Measurements from ENCODE around the gene TMEM132E.

The TMEM132E gene

DNA sequence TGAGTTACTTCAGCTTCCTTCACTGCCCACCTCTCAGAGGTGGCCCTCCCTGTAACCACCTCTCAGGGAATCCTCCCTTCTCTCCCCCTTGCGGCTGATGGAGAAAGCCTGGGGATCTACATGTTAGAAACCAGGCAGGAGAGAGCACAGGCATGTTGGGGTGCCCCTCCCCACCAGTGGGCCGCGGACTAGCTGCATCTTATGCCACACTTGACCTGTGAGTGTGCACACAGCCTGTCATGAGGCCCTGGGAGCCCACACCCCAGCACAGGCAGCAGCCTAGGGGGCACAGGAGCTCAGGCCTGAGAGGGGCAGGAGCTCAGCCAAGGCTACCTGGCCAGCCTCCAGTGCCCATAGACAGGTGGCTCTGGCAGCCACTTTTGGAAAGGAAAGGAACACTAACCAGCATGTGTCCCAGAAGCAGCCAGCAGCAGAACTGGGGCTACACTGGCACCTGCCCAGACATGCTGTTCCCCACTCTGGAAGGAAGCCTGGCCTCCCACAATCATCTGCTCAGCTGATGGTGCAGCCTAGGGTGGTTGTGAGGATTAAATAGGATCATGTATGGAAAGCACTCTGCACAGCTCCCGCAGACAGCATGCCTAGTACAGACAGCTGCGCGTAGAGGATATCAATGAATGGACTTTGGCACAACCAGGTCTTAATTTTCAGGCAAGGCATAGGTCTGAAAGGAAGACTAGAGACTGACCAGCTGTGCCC is 60.5 kb downstream of the TMEM132E start:
- no peak for TF ChIP-seq CTCF (IDR thresholded peaks at IDR 0.05; ENCODE audit: low read depth, low read length, missing control alignments)
- in situ Hi-C loops (cut with HindIII; ENCODE audit: low sequenced_read_pairs): loop anchor here (5.0 to 25.0 kb wide), 4 partner anchors 97 to 487 kb away; no protein-coding TSS in a partner anchor

GRCh38 chr17:34641368-34641767 is 62.0 kb downstream of the TMEM132E start:
- H3K4me3 ChIP-seq (ENCODE audit: low read depth, low read length): no peak overlapping the region
- in situ Hi-C loops (cut with HindIII; ENCODE audit: low sequenced_read_pairs): loop anchor here (5.0 to 25.0 kb wide), 2 partner anchors 96 to 486 kb away; no protein-coding TSS in a partner anchor
- no peak for DNase-seq (ENCODE audit: low read depth)
- TF ChIP-seq CTCF (IDR thresholded peaks at IDR 0.05; ENCODE audit: low read depth, low read length, missing control alignments): no peak

More for the DNA sequence above, 60.5 kb downstream of the TMEM132E start:
- H3K4me3 ChIP-seq (ENCODE audit: low read depth, low read length): no peak overlapping the region
- DNase-seq (ENCODE audit: low read depth): no peak

- TF ChIP-seq CTCF (IDR thresholded peaks at IDR 0.05; ENCODE audit: low read depth, low read length, missing control alignments): no peak
- in situ Hi-C loops (cut with HindIII; ENCODE audit: low sequenced_read_pairs): loop anchor here (5.0 to 25.0 kb wide), 2 partner anchors 92 to 482 kb away; no protein-coding TSS in a partner anchor
- no peak overlapping the region for H3K4me3 ChIP-seq (ENCODE audit: low read depth, low read length)
- DNase-seq (ENCODE audit: low read depth): no peak
These were observed 65.7 kb downstream of the TMEM132E start for GRCh38 chr17:34644941-34645550.

GRCh38 chr17:34645594-34645993 is 66.2 kb downstream of the TMEM132E start:
- in situ Hi-C loops (cut with HindIII; ENCODE audit: low sequenced_read_pairs): loop anchor here (25.0 kb wide), 1 partner anchor 92 kb away; no protein-coding TSS in a partner anchor
- no peak overlapping the region for H3K4me3 ChIP-seq (ENCODE audit: low read depth, low read length)
- no peak for DNase-seq (ENCODE audit: low read depth)
- no peak for TF ChIP-seq CTCF (IDR thresholded peaks at IDR 0.05; ENCODE audit: low read depth, low read length, missing control alignments)

DNA sequence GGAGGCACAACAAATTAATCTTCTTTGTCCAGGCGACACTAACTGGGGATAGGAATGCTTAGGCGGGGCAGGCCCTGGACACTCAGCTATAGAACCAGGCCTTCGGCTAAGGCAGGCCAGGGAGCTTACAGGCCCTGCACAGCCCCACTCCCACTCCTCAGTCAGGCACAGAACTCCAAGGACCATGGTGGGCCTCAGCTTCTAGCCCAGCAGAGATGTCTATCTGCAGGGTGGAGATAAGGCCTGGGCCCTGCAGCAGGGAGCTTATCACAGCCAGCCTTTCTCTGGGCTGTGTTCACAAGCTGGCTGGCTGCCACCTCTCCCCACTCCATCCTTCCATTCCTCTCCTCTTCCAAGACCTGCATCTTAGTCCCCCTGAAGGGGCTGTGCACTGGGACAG is 68.1 kb downstream of the TMEM132E start:
- in situ Hi-C loops (cut with HindIII; ENCODE audit: low sequenced_read_pairs): loop anchor here (25.0 kb wide), 1 partner anchor 90 kb away; no protein-coding TSS in a partner anchor
- no peak for TF ChIP-seq CTCF (IDR thresholded peaks at IDR 0.05; ENCODE audit: low read depth, low read length, missing control alignments)
- H3K4me3 ChIP-seq (ENCODE audit: low read depth, low read length): no peak overlapping the region
- DNase-seq (ENCODE audit: low read depth): no peak

DNA sequence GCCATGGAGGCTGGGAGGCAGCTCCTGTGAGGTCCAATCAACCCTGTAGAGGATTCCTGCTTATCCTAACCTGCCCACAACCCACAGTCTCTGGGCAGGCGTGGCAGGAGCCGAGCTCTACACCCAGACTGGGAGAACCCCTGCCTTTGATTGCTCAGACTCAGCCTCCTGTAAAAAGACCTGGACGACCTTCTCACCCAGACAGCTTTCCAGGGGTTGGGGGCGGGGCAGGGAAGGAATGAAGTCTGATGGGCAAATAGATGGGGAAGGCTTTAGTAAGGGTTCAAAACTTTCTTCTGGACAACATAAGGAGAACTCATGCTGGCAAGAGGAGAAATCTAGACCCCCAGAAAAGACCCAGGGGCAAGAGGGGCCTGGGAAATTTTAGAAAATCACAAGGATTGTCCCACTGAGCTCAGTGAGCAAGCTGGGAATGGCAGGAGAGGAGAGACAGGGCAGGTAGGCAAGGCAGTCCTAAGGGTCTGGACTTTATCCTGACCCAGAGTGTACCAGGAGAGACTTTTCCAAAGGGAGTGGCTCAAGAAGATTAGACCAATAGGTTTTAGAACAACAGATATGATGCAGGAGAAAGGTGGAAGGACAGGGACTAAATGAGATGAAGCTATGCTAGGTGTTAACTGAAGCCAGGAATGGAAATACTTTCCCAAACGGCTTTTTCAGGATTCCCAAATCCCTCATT is 70.8 kb downstream of the TMEM132E start:
- DNase-seq (ENCODE audit: low read depth): no peak
- in situ Hi-C loops (cut with HindIII; ENCODE audit: low sequenced_read_pairs): no loop called here
- TF ChIP-seq CTCF (IDR thresholded peaks at IDR 0.05; ENCODE audit: low read depth, low read length, missing control alignments): no peak
- H3K4me3 ChIP-seq (ENCODE audit: low read depth, low read length): no peak overlapping the region
